Kidney (tissue), 14 donors: ENCODE data around the gene FUT3. TPM values are rescaled to one million over a fixed set of nuclear protein-coding genes. Genes with fewer than 3 reads are reported as not detected.
A peak's percentile ranks its signal among the peaks of the same experiment; 100 is the strongest.

ENCODE experiments used
- DNase-seq, 5 donors: peaks; one replicate each; pipeline ENCODE4 v3.0.0-alpha.2; 2013 to 2020
- FAIRE-seq: peaks from 2 replicates; lab custom pipeline; 2012; peaks lifted over from hg19 to GRCh38; lab: Jason Lieb, UNC
- H3K27ac ChIP-seq, 2 donors: one replicate each; pipeline ENCODE4 v1.7.0; 2013; ENCODE audit warnings: low read depth in 2 of 2, low read length in 2 of 2, inconsistent platforms in 1 of 2
- H3K27me3 ChIP-seq: one replicate; pipeline ENCODE4 v1.7.1; 2013; ENCODE audit warnings: low read length, inconsistent platforms; ENCODE audit not compliant: control insufficient read depth, insufficient read depth
- H3K36me3 ChIP-seq, 3 donors: one replicate each; pipeline versions ENCODE4 v1.7.0 to v1.7.1; 2013; ENCODE audit warnings: low read length in 3 of 3, control low read depth in 1 of 3, inconsistent platforms in 1 of 3; ENCODE audit not compliant: insufficient read depth in 3 of 3, control insufficient read depth in 2 of 3
- H3K4me1 ChIP-seq, 3 donors: one replicate each; pipeline versions ENCODE4 v1.7.0 to v1.7.1; 2013; ENCODE audit warnings: low read length in 3 of 3, inconsistent platforms in 1 of 3, low read depth in 1 of 3; ENCODE audit not compliant: control insufficient read depth in 2 of 3, insufficient read depth in 2 of 3
- H3K4me3 ChIP-seq, 3 donors: one replicate each; pipeline versions ENCODE4 v1.7.0 to v1.8.1; 2013; ENCODE audit warnings: low read length in 3 of 3, control low read depth in 1 of 3, inconsistent platforms in 1 of 3
- H3K9ac ChIP-seq, 3 donors: one replicate each; pipeline versions ENCODE4 v1.7.0 to v1.7.1; 2013; ENCODE audit warnings: low read length in 3 of 3, control low read depth in 1 of 3, inconsistent platforms in 1 of 3
- H3K9me3 ChIP-seq, 3 donors: one replicate each; pipeline versions ENCODE4 v1.7.0 to v1.7.1; 2013; ENCODE audit warnings: low read length in 3 of 3, control low read depth in 1 of 3, inconsistent platforms in 1 of 3; ENCODE audit not compliant: control insufficient read depth in 2 of 3, insufficient read depth in 1 of 3
- CTCF ChIP-seq: IDR thresholded peaks from 3 replicates; pipeline ENCODE4 v1.5.1; 2012; ENCODE audit warnings: mild to moderate bottlenecking, moderate library complexity, borderline replicate concordance; ENCODE audit not compliant: insufficient read depth; ENCODE audit errors: extremely low read depth
- intact Hi-C: fragments of 100-400 bp; cut with DNase I; formaldehyde crosslinking; loops from one replicate; pipeline ENCODE4 v1.11.1; 2022
- polyA plus RNA-seq: library from polyadenylated mRNA; stranded (reverse); fragments of 350-450 nt; fragmentation: Illumina TruSeq; extraction: RNeasy Lipid Tissue Mini Kit (QIAGEN cat#74804); gene quantifications from one replicate; pipeline ENCODE4 v1.2.3, GENCODE V29; 2014; ENCODE audit warnings: low read depth, low replicate concordance; ENCODE audit not compliant: insufficient read depth
- total RNA-seq: library from RNA; stranded (reverse); fragmentation: NEBNext Ultra II Directional; extraction: Animal tissue kit (Norgen Biotek cat#: 25700); gene quantifications from one replicate; pipeline ENCODE4 v1.2.1, GENCODE V29; 2021
- donor health status: control.
- donor health status: control.
- donor health status: control.
- donor health status: control.
- donor health status: control.
- donor health status: DM: yes; HTN: yes; CAD: no.
- donor health status: Normal renal cell carcinoma (clear cell type).

The FUT3 gene
- total and polyA plus RNA-seq, 2 donors from 2014 or later: 3.0 to 6.5 TPM

GRCh38 chr19:5821521-5822180 is 29.6 kb downstream of the FUT3 start:
- intact Hi-C loops: no loop called here
- Histone ChIP-seq H3K4me1 (no peaks in the 10 kb centered on the region), H3K9me3 (no peaks in the 10 kb centered on the region), H3K4me3 (no peak overlapping the region), H3K27ac (no peak overlapping the region), H3K36me3 (no peaks in the 10 kb centered on the region), H3K9ac (no peak overlapping the region), H3K27me3 (no peaks in the 10 kb centered on the region)
- no peak for TF ChIP-seq CTCF
- FAIRE-seq (no peak), DNase-seq (peak in 1 of 5 donors; percentile 38)

GRCh38 chr19:5820785-5821184 is 30.5 kb downstream of the FUT3 start:
- no peak overlapping the region for H3K9ac ChIP-seq
- H3K27me3 ChIP-seq: no peaks in the 10 kb centered on the region
- no peaks in the 10 kb centered on the region for H3K4me1 ChIP-seq
- intact Hi-C loops: no loop called here
- no peak overlapping the region for H3K4me3 ChIP-seq
- H3K27ac ChIP-seq: no peak overlapping the region
- no peaks in the 10 kb centered on the region for H3K36me3 ChIP-seq
- no peaks in the 10 kb centered on the region for H3K9me3 ChIP-seq
- DNase-seq (peak in 1 of 5 donors; percentile 45), FAIRE-seq (no peak)
- TF ChIP-seq CTCF: no peak

GRCh38 chr19:5818594-5818993 is 32.7 kb downstream of the FUT3 start:
- FAIRE-seq (no peak), DNase-seq (peak in 1 of 5 donors; percentile 39)

More at GRCh38 chr19:5818594-5818993, 32.7 kb downstream of the FUT3 start:
- no peak overlapping the region for H3K4me3 ChIP-seq
- no peaks in the 10 kb centered on the region for H3K27me3 ChIP-seq
- intact Hi-C loops: no loop called here
- no peak overlapping the region for H3K9ac ChIP-seq
- no peaks in the 10 kb centered on the region for H3K36me3 ChIP-seq
- no peaks in the 10 kb centered on the region for H3K9me3 ChIP-seq
- no peaks in the 10 kb centered on the region for H3K4me1 ChIP-seq
- H3K27ac ChIP-seq: no peak overlapping the region
- TF ChIP-seq CTCF: no peak
